NCI-H345 (cell line): ENCODE data around the gene SHMT2.

Experiments used
- DNase-seq: peaks from one replicate; lab custom pipeline; 2025; lab: John Stamatoyannopoulos, UW

SHMT2 gene

GRCh38 chr12:57198329-57198728 is 31.2 kb upstream of the SHMT2 start:
- no peak for DNase-seq

- no peak for DNase-seq
Observed at GRCh38 chr12:57199191-57199590, 30.3 kb upstream of the SHMT2 start.

- no peak for DNase-seq
Observed at GRCh38 chr12:57200497-57200896, 29.0 kb upstream of the SHMT2 start.

GRCh38 chr12:57201219-57201618 is 28.3 kb upstream of the SHMT2 start:
- DNase-seq, result no peak

GRCh38 chr12:57201631-57202030 is 27.9 kb upstream of the SHMT2 start:
- no peak for DNase-seq

GRCh38 chr12:57202321-57202720 is 27.2 kb upstream of the SHMT2 start:
- DNase-seq, result no peak

- DNase-seq, result no peak
Observed at GRCh38 chr12:57203201-57203600, 26.3 kb upstream of the SHMT2 start.

GRCh38 chr12:57203791-57204190 is 25.7 kb upstream of the SHMT2 start:
- DNase-seq, result no peak

GRCh38 chr12:57204454-57204853 is 25.1 kb upstream of the SHMT2 start:
- DNase-seq, result no peak

- no peak for DNase-seq
Observed at GRCh38 chr12:57205186-57205585, 24.3 kb upstream of the SHMT2 start.

GRCh38 chr12:57205931-57206330 is 23.6 kb upstream of the SHMT2 start:
- no peak for DNase-seq

GRCh38 chr12:57207731-57208630 is 21.5 kb upstream of the SHMT2 start:
- DNase-seq, result no peak

GRCh38 chr12:57208631-57209282 is 20.8 kb upstream of the SHMT2 start:
- DNase-seq, result no peak

- DNase-seq, result no peak
Observed at GRCh38 chr12:57209916-57210315, 19.6 kb upstream of the SHMT2 start.

GRCh38 chr12:57210461-57210860 is 19.1 kb upstream of the SHMT2 start:
- DNase-seq, result no peak

GRCh38 chr12:57210926-57211692 is 18.4 kb upstream of the SHMT2 start:
- DNase-seq, result no peak

GRCh38 chr12:57211791-57212700 is 17.5 kb upstream of the SHMT2 start:
- no peak for DNase-seq

GRCh38 chr12:57212701-57213057 is 16.8 kb upstream of the SHMT2 start:
- no peak for DNase-seq

GRCh38 chr12:57213058-57213715 is 16.3 kb upstream of the SHMT2 start:
- peak; percentile 85 for DNase-seq

- no peak for DNase-seq
Observed at GRCh38 chr12:57213763-57214397, 15.6 kb upstream of the SHMT2 start.

GRCh38 chr12:57214398-57214781 is 15.1 kb upstream of the SHMT2 start:
- peak; percentile 80 for DNase-seq
